IMR-90 (cell line): Measurements from ENCODE around the gene IRAK3. TPM values are rescaled to one million over a fixed set of nuclear protein-coding genes. Genes with fewer than 3 reads are reported as not detected.
A peak's percentile ranks its signal among the peaks of the same experiment; 100 is the strongest.

Source experiments
- ATAC-seq: fragments of 200-7000 bp; cut with Tn5 transposase; 2 replicates; pipeline ENCODE4 v1.9.1; 2020; ENCODE audit warnings: low read depth, mild to moderate bottlenecking, moderate library complexity
- BruUV-seq: library from RNA; stranded (reverse); fragments of 400-500 nt; replicated peaks from 2 replicates; lab custom pipeline; 2021; lab: Mats Ljungman, UMichigan
- CTCF ChIA-PET: fragments of 300-600 bp; formaldehyde crosslinking; extraction: SDS; loops from one replicate; lab custom pipeline; 2021; ENCODE audit warnings: antibody characterized with exemption; lab: Yijun Ruan, JAX
- POLR2A ChIA-PET: fragments of 300-600 bp; sonication (Branson Sonifier 250); formaldehyde crosslinking; loops from one replicate; lab custom pipeline; 2022; ENCODE audit warnings: antibody characterized with exemption; ENCODE audit not compliant: unreplicated experiment; lab: Charles Lee
- DNase-seq: peaks from one replicate; pipeline ENCODE4 v3.0.0; 2013
- H2AFZ ChIP-seq: replicated peaks from 2 replicates; pipeline ENCODE3; 2013; ENCODE audit warnings: low read length, mild to moderate bottlenecking; ENCODE audit not compliant: poor library complexity
- H2AK5ac ChIP-seq: 2 replicates; pipeline ENCODE4 v1.6.1; 2013; ENCODE audit warnings: low read depth, low read length, inconsistent platforms
- H2AK9ac ChIP-seq: replicated peaks from 2 replicates; pipeline ENCODE3; 2013; ENCODE audit warnings: mild to moderate bottlenecking, low read depth, low read length, moderate library complexity; ENCODE audit not compliant: poor library complexity
- H2BK120ac ChIP-seq: 2 replicates; pipeline ENCODE4 v1.6.1; 2013; ENCODE audit warnings: low read depth, low read length, inconsistent platforms
- H2BK15ac ChIP-seq: 3 replicates; pipeline ENCODE4 v1.6.1; 2013; ENCODE audit warnings: low read depth, low read length, inconsistent platforms
- H2BK20ac ChIP-seq: 2 replicates; pipeline ENCODE4 v1.6.1; 2013; ENCODE audit warnings: low read depth, mild to moderate bottlenecking, inconsistent platforms, low read length, moderate library complexity
- H2BK5ac ChIP-seq: 2 replicates; pipeline ENCODE4 v1.6.1; 2013; ENCODE audit warnings: mild to moderate bottlenecking, low read depth, low read length, inconsistent platforms; ENCODE audit not compliant: poor library complexity, severe bottlenecking
- H3K14ac ChIP-seq: replicated peaks from 2 replicates; pipeline ENCODE4 v1.6.1; 2013; ENCODE audit warnings: low read depth, low read length, inconsistent platforms
- H3K18ac ChIP-seq: 2 replicates; pipeline ENCODE4 v1.6.1; 2013; ENCODE audit warnings: low read depth, low read length, control low read depth
- H3K23ac ChIP-seq: 2 replicates; pipeline ENCODE4 v1.6.1; 2013; ENCODE audit warnings: low read depth, low read length, inconsistent platforms
- H3K27ac ChIP-seq: 2 replicates; pipeline ENCODE4 v1.5.1; 2013; ENCODE audit warnings: mild to moderate bottlenecking, control low read depth, low read length; ENCODE audit not compliant: insufficient read depth
- H3K27me3 ChIP-seq: 2 replicates; pipeline ENCODE4 v1.6.1; 2013; ENCODE audit warnings: low read length; ENCODE audit not compliant: control insufficient read depth, insufficient read depth
- H3K36me3 ChIP-seq: 2 replicates; pipeline ENCODE4 v1.6.1; 2013; ENCODE audit warnings: low read length, mixed read lengths; ENCODE audit not compliant: control insufficient read depth, insufficient read depth
- H3K4ac ChIP-seq: 2 replicates; pipeline ENCODE4 v1.6.1; 2013; ENCODE audit warnings: low read depth, low read length, inconsistent platforms
- H3K4me1 ChIP-seq: 2 replicates; pipeline ENCODE4 v1.6.1; 2013; ENCODE audit warnings: low read length, mixed read lengths; ENCODE audit not compliant: control insufficient read depth, insufficient read depth
- H3K4me2 ChIP-seq: 2 replicates; pipeline ENCODE4 v1.6.1; 2013; ENCODE audit warnings: low read depth, mild to moderate bottlenecking, control low read depth, low read length, moderate library complexity
- H3K4me3 ChIP-seq: 2 replicates; pipeline ENCODE4 v1.5.1; 2013; ENCODE audit warnings: low read depth, mild to moderate bottlenecking, control low read depth, low read length, moderate library complexity; ENCODE audit not compliant: insufficient read depth
- H3K56ac ChIP-seq: 2 replicates; pipeline ENCODE4 v1.6.1; 2013; ENCODE audit warnings: low read length, inconsistent platforms; ENCODE audit not compliant: insufficient read depth; ENCODE audit errors: extremely low read depth
- H3K79me1 ChIP-seq, 2 experiments: 2 replicates each; pipeline ENCODE4 v1.6.1; 2013; ENCODE audit warnings: low read length in 2 of 2, inconsistent platforms in 1 of 2, low read depth in 1 of 2
- H3K9ac ChIP-seq: 2 replicates; pipeline ENCODE4 v1.6.1; 2013; ENCODE audit warnings: low read depth, low read length, control low read depth
- H3K9me1 ChIP-seq: 2 replicates; pipeline ENCODE4 v1.6.1; 2013; ENCODE audit warnings: low read length, inconsistent platforms; ENCODE audit not compliant: insufficient read depth
- H3K9me3 ChIP-seq: 2 replicates; pipeline ENCODE4 v1.6.1; 2013; ENCODE audit warnings: low read length; ENCODE audit not compliant: control insufficient read depth, insufficient read depth
- H4K20me1 ChIP-seq: 2 replicates; pipeline ENCODE4 v1.6.1; 2013; ENCODE audit warnings: low read length, inconsistent platforms; ENCODE audit not compliant: insufficient read depth
- H4K5ac ChIP-seq: 2 replicates; pipeline ENCODE4 v1.6.1; 2013; ENCODE audit warnings: mild to moderate bottlenecking, low read depth, low read length, control low read depth
- H4K8ac ChIP-seq, 2 experiments: 2 replicates each; pipeline ENCODE4 v1.6.1; 2013; ENCODE audit warnings: low read depth in 2 of 2, low read length in 2 of 2, control low read depth in 1 of 2, inconsistent platforms in 1 of 2
- H4K91ac ChIP-seq: 2 replicates; pipeline ENCODE4 v1.6.1; 2013; ENCODE audit warnings: low read depth, low read length, inconsistent platforms; ENCODE audit not compliant: insufficient read depth
- MAFK ChIP-seq: IDR thresholded peaks from 2 replicates; pipeline ENCODE4 v1.6.1; 2012; ENCODE audit warnings: low read depth, low read length, improper control_type of control experiment
- RAD21 ChIP-seq: IDR thresholded peaks from 2 replicates; pipeline ENCODE4 v1.6.1; 2012; ENCODE audit warnings: low read length, improper control_type of control experiment
- RFX5 ChIP-seq: IDR thresholded peaks from 2 replicates; pipeline ENCODE4 v1.8.0; 2012; ENCODE audit warnings: low read depth, mild to moderate bottlenecking, low read length, moderate library complexity
- WGBS, 2 experiments: methylation state at CpG; one replicate each; pipeline versions ENCODE4 v1.1.5 to v1.1.7; 2013; ENCODE audit warnings: missing lambda C conversion rate in 2 of 2; ENCODE audit not compliant: insufficient read length in 1 of 2; ENCODE audit errors: extremely low coverage in 2 of 2; 5-methylcytosine and 5-hydroxymethylcytosine counted together
- dilution Hi-C: fragments of 300-500 bp; cut with HindIII; formaldehyde crosslinking; loops from one replicate; pipeline ENCODE4 v1.14.3; 2018; ENCODE audit warnings: low sequenced_read_pairs; ENCODE audit not compliant: unreplicated experiment
- in situ Hi-C: fragments of 300-500 bp; cut with MboI; formaldehyde crosslinking; loops from 3 replicates; pipeline ENCODE4 v1.14.3; 2019; ENCODE audit warnings: low sequenced_read_pairs, inconsistent platforms, mixed read lengths
- intact Hi-C: fragments of 100-400 bp; cut with micrococcal nuclease; formaldehyde crosslinking; loops from 2 replicates; pipeline ENCODE4 v1.10.0; 2022
- polyA plus RNA-seq, 3 experiments: library from polyadenylated mRNA; depleted of rRNA; stranded (reverse); fragments of >200 nt; gene quantifications; 2 replicates each; pipeline ENCODE4 v1.2.3, GENCODE V29; 2012; ENCODE audit warnings: low replicate concordance in 1 of 3
- total RNA-seq: library from RNA; depleted of rRNA; stranded (reverse); fragments of >200 nt; gene quantifications from 2 replicates; pipeline ENCODE4 v1.2.3, GENCODE V29; 2012
- TF ChIP-seq, protein P1 (sequence below): fragments of 150-350 bp; IDR thresholded peaks from 2 replicates; pipeline ENCODE4 v1.6.1; 2017; ENCODE audit warnings: mild to moderate bottlenecking, antibody characterized with exemption, low read length, low read depth
- TF ChIP-seq, protein P2 (sequence below): fragments of 150-350 bp; IDR thresholded peaks from 2 replicates; pipeline ENCODE4 v1.6.1; 2016; ENCODE audit warnings: low read depth, mild to moderate bottlenecking, low read length, moderate library complexity, borderline replicate concordance

IRAK3 gene
- total and polyA plus RNA-seq, 2 of the 4 experiments (the other 2 are of a cell fraction), result 0.53 to 0.72 TPM

DNA sequence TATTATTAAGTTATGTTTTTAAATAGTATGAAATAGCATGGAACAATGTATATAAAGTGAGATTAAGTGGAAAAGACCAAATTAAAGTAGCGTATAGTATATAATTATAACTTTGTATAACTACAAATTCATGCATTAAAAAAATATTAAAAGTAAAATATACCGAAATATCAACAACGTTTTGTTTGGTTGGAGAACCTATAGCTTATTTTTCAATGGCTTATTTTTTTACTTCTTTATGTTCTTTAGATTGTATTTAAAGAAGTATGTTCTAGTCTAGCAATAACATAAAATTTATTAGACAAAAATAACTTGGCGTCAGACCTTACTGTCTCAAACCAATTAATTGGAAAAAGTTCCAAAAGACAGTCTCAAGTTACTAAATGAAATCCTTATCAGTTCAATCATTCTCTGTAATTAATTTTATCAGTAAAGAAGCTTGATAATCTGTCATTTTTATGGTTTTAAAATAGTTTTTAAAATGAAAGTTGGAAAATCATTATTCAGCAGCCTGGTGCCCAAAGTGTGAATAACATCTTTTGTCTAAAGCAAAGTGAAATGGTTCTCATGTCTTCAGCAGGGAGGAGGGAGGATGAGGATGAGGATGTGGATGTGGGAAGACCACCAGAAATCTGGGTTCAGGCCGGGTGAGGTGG, 46.7 kb downstream of the IRAK3 start:
- Histone ChIP-seq H3K36me3 (no peaks in the 10 kb centered on the region), H3K4ac (no peak overlapping the region), H3K27ac (peak overlapping the region; percentile 33; the same call in 1 of the 2 replicates), H3K9me1 (no peaks in the 10 kb centered on the region; the same call in 1 of the 2 replicates), H3K14ac (no peak overlapping the region), H2BK20ac (no peak overlapping the region), H3K4me2 (peak overlapping the region; percentile 50), H3K9me3 (no peaks in the 10 kb centered on the region), H4K91ac (no peak overlapping the region), H3K23ac (peak overlapping the region; percentile 38; the same call in 1 of the 2 replicates), H3K18ac (no peak overlapping the region), H2BK5ac (no peak overlapping the region), H3K4me3 (peak overlapping the region; percentile 58), H2BK120ac (no peak overlapping the region), H3K9ac (peak overlapping the region; percentile 28; the same call in 1 of the 2 replicates), H4K8ac (no peak overlapping the region), H3K27me3 (peaks cover 3% of the 10 kb centered on the region), H3K56ac (no peak overlapping the region), H2AFZ (peak overlapping the region; percentile 83), H4K20me1 (no peaks in the 10 kb centered on the region), H2AK9ac (no peak overlapping the region), H2BK15ac (no peak overlapping the region), H2AK5ac (no peak overlapping the region), H3K4me1 (0 out of 2 replicates have a peak, but pooled peaks cover 2% of the 10 kb centered on the region), H3K79me1 (no peaks in the 10 kb centered on the region), H4K5ac (no peak overlapping the region)
- dilution Hi-C loops, result no loop called here
- intact Hi-C loops, result no loop called here
- WGBS, 2 experiments, result no CpG with 5 or more reads among the region's 5 CpGs
- BruUV-seq, result no TSS peak
- POLR2A ChIA-PET, result interaction anchor here (0.7 kb wide), 1 partner anchor 507 kb away, joined by 3 read pairs; no protein-coding TSS in a partner anchor
- CTCF ChIA-PET, result interaction anchor here (0.6 to 1.1 kb wide), 3 partner anchors 13 to 342 kb away, joined by 3 to 4 read pairs (median 3); no protein-coding TSS in a partner anchor
- DNase-seq (peak; percentile 4), ATAC-seq (no peak)
- in situ Hi-C loops, result no loop called here
- TF ChIP-seq RFX5, result no peak
- TF ChIP-seq, protein P1, sequence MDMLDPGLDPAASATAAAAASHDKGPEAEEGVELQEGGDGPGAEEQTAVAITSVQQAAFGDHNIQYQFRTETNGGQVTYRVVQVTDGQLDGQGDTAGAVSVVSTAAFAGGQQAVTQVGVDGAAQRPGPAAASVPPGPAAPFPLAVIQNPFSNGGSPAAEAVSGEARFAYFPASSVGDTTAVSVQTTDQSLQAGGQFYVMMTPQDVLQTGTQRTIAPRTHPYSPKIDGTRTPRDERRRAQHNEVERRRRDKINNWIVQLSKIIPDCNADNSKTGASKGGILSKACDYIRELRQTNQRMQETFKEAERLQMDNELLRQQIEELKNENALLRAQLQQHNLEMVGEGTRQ, result no peak
- TF ChIP-seq MAFK, result no peak
- TF ChIP-seq RAD21, result no peak
- TF ChIP-seq, protein P2, sequence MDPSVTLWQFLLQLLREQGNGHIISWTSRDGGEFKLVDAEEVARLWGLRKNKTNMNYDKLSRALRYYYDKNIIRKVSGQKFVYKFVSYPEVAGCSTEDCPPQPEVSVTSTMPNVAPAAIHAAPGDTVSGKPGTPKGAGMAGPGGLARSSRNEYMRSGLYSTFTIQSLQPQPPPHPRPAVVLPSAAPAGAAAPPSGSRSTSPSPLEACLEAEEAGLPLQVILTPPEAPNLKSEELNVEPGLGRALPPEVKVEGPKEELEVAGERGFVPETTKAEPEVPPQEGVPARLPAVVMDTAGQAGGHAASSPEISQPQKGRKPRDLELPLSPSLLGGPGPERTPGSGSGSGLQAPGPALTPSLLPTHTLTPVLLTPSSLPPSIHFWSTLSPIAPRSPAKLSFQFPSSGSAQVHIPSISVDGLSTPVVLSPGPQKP, result no peak
